Measurements from ENCODE around the gene TAS2R40. TPM values are rescaled to one million over a fixed set of nuclear protein-coding genes. Genes with fewer than 3 reads are reported as not detected.
"Not testable (repeated sequence)": the region's sequence is repeated elsewhere in the genome, so short reads cannot be mapped to it uniquely, and the experiment has no call there.

The TAS2R40 gene
- not detected for total RNA-seq (2021; fragmentation: NEBNext Ultra II Directional; extraction: Animal tissue kit (Norgen Biotek cat#: 25700))
- long read RNA-seq = 0 reads

DNA sequence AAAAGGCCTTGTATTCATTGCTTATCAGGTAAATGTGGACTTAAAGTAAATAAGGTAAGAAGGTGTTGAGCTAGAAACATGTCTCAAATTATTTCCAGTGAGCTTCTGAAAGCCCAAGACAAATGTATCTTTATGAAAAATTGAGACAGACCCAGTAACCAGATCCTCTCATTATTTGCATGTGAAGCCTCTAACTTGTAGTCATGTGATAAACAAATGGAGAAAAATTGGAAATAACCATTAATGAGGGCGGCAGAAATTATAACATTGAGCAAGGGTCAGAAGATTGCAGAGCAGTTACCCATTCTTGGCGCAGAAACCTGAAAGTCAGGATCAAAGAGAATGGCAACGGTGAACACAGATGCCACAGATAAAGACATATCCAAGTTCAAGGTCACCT, at the start of gene TAS2R40:
Gene TAS2R40, plus strand, starts transcription at position 301 of the 400 bp plus-strand sequence. Its CDS starts 42 bp downstream, at position 343.
- peaks cover 25% of the 10 kb centered on the region for H3K27me3 Mint-ChIP-seq (ENCODE audit: insufficient read depth)

DNA sequence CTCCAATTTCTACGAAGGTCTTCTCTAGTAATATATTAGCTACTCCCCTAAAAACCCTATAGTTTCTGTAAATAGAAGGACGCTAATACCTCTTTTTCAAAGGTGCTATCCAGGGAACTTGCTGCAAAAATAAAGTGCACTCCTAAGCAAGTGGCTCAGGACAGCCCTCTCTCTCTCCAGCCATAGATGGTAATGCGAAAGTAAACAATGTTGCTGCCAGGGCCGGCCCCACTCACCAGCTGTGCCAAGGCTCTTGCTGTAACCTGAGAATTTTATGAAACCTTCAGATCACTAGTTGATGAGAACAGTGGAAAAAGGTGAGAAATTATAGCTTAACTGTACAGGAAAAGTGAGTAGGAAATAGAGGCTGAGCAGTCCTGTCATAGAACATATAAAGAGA, 49.5 kb upstream of the TAS2R40 start:
- no peaks in the 10 kb centered on the region for H3K4me1 Mint-ChIP-seq (ENCODE audit: low read depth)
- DNase-seq = no peak

More for the DNA sequence above, at the start of gene TAS2R40:
- Mint-ChIP-seq H3K27ac (no peak within 1 kb of the TSS), H3K36me3 (ENCODE audit: low read depth) (no peaks in the 10 kb centered on the region), H3K4me1 (ENCODE audit: low read depth) (no peaks in the 10 kb centered on the region), H3K4me3 (no peak within 1 kb of the TSS), H3K9me3 (no peaks in the 10 kb centered on the region)
- DNase-seq = no peak
- TF ChIP-seq, protein P1, sequence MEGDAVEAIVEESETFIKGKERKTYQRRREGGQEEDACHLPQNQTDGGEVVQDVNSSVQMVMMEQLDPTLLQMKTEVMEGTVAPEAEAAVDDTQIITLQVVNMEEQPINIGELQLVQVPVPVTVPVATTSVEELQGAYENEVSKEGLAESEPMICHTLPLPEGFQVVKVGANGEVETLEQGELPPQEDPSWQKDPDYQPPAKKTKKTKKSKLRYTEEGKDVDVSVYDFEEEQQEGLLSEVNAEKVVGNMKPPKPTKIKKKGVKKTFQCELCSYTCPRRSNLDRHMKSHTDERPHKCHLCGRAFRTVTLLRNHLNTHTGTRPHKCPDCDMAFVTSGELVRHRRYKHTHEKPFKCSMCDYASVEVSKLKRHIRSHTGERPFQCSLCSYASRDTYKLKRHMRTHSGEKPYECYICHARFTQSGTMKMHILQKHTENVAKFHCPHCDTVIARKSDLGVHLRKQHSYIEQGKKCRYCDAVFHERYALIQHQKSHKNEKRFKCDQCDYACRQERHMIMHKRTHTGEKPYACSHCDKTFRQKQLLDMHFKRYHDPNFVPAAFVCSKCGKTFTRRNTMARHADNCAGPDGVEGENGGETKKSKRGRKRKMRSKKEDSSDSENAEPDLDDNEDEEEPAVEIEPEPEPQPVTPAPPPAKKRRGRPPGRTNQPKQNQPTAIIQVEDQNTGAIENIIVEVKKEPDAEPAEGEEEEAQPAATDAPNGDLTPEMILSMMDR (IDR thresholded peaks at IDR 0.05) = no peak

DNA sequence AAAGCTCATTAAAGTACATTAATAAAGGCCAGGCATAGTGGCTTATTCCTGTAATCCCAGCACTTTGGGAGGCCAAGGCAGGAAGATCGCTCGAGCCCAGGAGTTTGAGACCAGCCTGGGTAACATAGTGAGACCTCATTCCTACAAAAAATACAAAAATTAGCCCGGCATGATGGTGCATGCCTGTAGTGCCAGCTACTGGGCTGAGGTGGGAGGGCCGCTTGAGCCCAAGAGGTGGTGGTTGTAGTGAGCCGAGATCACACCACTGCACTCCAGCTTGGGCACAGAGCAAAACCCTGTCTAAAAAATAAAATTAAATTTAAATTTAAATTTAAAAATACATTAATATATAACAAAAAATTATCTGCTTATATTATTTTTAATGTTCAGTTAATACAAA, 45.7 kb upstream of the TAS2R40 start:
- Mint-ChIP-seq H3K27me3 (ENCODE audit: insufficient read depth) (no peaks in the 10 kb centered on the region; the same call in 1 of the 2 replicates), H3K9me3 (peaks cover 20% of the 10 kb centered on the region)

More for the DNA sequence above, 49.5 kb upstream of the TAS2R40 start:
- H3K9me3 Mint-ChIP-seq = peaks cover 16% of the 10 kb centered on the region
- H3K27ac Mint-ChIP-seq = no peak overlapping the region
- no peaks in the 10 kb centered on the region for H3K36me3 Mint-ChIP-seq (ENCODE audit: low read depth)
- H3K27me3 Mint-ChIP-seq (ENCODE audit: insufficient read depth) = no peaks in the 10 kb centered on the region; the same call in 1 of the 2 replicates
- TF ChIP-seq, protein P1 (IDR thresholded peaks at IDR 0.05) = no peak
- no peak overlapping the region for H3K4me3 Mint-ChIP-seq

DNA sequence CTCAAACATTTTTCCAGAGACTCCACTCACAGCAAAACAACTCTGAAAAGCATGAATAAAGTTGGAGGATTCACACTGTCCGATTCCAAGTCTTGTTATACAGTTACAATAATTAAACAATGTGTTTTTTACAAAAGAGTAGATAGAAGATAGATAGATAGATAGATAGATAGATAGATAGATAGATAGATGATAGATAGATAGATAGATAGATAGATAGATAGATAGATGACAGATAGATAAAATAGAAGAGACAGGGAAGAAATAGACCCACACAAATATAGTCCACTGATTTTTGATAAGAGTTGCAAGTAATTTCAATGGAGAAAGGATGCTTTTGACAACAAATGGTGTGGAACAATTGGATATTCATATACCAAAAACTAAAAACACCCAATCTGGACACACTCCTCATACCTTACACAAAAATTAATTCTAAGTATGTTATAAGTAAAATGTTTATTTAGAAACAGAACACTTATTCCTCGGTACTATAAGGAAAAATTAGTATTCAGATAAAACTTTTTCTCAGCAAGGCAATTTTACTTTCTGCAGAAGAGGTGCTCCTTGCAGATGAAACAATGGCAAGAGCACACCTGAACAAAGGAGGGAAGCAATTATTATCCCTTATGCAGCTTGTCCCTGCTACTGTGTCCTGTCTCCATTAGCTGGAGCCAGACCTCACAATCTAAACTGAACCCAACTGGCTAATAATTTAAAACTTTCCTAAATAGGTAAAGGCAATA, 44.3 kb upstream of the TAS2R40 start:
- DNase-seq = no peak
- H3K27ac Mint-ChIP-seq = no peak overlapping the region
- H3K4me3 Mint-ChIP-seq = no peak overlapping the region
- TF ChIP-seq, protein P1 (IDR thresholded peaks at IDR 0.05) = no peak
- no peaks in the 10 kb centered on the region for H3K4me1 Mint-ChIP-seq (ENCODE audit: low read depth)
- H3K9me3 Mint-ChIP-seq = peaks cover 24% of the 10 kb centered on the region
- H3K27me3 Mint-ChIP-seq (ENCODE audit: insufficient read depth) = no peaks in the 10 kb centered on the region
- no peaks in the 10 kb centered on the region for H3K36me3 Mint-ChIP-seq (ENCODE audit: low read depth)

More for the DNA sequence above, 45.7 kb upstream of the TAS2R40 start:
- Mint-ChIP-seq H3K36me3 (ENCODE audit: low read depth) (no peaks in the 10 kb centered on the region), H3K4me1 (ENCODE audit: low read depth) (no peaks in the 10 kb centered on the region), H3K4me3 (no peak overlapping the region), H3K27ac (no peak overlapping the region)
- TF ChIP-seq, protein P1 (IDR thresholded peaks at IDR 0.05) = no peak
- DNase-seq = no peak

DNA sequence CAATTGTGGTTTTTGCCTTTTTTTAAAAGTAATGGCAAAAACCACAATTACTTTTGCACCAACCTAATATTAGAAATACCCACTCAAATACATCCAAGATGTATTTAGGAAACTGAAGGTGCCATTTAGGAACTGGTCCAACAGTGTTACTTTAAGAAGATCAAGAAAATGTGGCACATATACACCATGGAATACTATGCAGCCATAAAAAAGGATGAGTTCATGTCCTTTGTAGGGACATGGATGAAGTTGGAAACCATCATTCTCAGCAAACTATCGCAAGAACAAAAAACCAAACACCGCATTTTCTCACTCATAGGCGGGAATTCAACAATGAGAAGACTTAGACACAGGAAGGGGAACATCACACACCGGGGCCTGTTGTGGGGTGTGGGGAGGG, 41.1 kb upstream of the TAS2R40 start:
- DNase-seq; H3K27ac Mint-ChIP-seq; H3K4me3 Mint-ChIP-seq; H3K4me1 Mint-ChIP-seq (ENCODE audit: low read depth); H3K36me3 Mint-ChIP-seq (ENCODE audit: low read depth); H3K27me3 Mint-ChIP-seq (ENCODE audit: insufficient read depth): not testable (repeated sequence)
- peaks cover 16% of the 10 kb centered on the region for H3K9me3 Mint-ChIP-seq

DNA sequence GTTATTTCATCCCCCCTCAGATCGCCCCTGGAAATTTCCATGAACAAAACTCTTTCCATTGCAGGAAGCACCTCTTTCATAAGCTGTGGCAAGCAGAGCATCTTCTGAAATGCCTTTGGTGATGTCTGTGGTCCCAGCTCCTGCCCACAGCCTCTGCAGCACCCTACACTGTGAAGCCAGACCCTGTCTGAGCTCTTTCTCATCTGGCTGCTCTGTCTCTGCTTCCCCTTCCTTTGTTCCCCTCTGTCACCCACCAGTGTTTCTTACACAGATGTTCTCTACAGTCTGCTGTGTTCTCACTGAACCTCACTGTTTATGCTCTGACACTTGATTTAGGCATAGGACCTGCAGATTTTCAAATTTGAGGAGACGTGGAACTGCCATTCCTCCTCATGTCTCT, 40.5 kb upstream of the TAS2R40 start:
- DNase-seq = no peak
- no peaks in the 10 kb centered on the region for H3K27me3 Mint-ChIP-seq (ENCODE audit: insufficient read depth)
- no peak overlapping the region for H3K4me3 Mint-ChIP-seq
- H3K4me1 Mint-ChIP-seq (ENCODE audit: low read depth) = no peaks in the 10 kb centered on the region
- H3K9me3 Mint-ChIP-seq = peaks cover 16% of the 10 kb centered on the region
- H3K27ac Mint-ChIP-seq = no peak overlapping the region
- no peaks in the 10 kb centered on the region for H3K36me3 Mint-ChIP-seq (ENCODE audit: low read depth)
- TF ChIP-seq, protein P1 (IDR thresholded peaks at IDR 0.05) = no peak
